ENCODE results near the gene COX4I1. TPM values are rescaled to one million over a fixed set of nuclear protein-coding genes. Genes with fewer than 3 reads are reported as not detected.

Gene COX4I1
- total RNA-seq = 100 to 1,000 TPM; 750 to 766 TPM
- 1,000 to 10,000 TPM; 1,212 to 1,344 (median 1,331) TPM for polyA plus RNA-seq
- 300 to 342 (median 325) reads per million in 6 experiments for total RNA-seq

DNA sequence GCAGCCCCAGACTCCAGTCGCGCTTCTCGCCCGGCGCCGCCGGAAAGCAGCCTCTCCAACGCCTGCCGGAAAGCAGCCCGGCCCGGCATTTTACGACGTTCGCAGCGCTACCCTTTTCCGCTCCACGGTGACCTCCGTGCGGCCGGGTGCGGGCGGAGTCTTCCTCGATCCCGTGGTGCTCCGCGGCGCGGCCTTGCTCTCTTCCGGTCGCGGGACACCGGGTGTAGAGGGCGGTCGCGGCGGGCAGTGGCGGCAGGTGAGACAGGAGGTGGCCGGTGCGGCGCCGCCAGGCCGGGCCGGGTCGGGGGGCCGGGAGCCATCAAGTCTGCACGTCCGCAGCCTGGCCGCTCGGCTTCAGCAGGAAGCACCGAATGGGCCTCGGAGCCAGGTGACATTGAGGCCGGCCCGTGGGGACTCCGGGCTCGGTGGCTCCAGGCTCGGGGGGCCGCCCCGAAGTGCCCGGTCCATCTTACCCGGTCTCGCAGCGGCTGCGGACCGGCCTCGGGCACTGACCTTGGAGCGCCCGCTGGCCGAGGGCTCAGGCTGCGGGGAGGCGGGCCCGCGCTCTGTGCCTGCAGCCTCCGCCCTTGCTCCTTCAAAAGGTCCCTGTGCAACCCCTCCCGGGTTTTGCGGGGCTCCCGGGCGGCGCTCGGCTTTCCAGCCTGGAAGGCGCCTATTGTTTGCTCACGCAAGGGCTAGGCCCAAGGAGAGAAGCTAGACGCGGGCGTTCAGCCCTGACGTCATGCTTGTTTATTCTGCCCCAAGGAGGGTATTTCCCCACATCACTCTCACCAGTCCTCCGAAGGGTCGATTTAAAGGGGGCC, at the start of gene COX4I1, which contains the start of gene EMC8:
TSS of gene COX4I1 (plus strand) at position 199 of the 824 bp plus-strand sequence. CDS start 1,511 bp downstream, outside the sequence.
TSS of gene EMC8 (minus strand) at position 48 of the 824 bp plus-strand sequence. CDS start 249 bp downstream, outside the sequence.
- Mint-ChIP-seq H3K36me3 (peaks cover 3 to 63% (median 17%) of the 10 kb centered on the region in 3 donors), H3K27ac (peak within 1 kb of the TSS; percentile 90 to 99 (median 96)), H3K27me3 (no peaks in the 10 kb centered on the region), H3K4me1 (peaks cover 38 to 76% (median 65%) of the 10 kb centered on the region in 4 donors), H3K4me3 (peak within 1 kb of the TSS; percentile 83 to 94 (median 89)), H3K9me3 (no peaks in the 10 kb centered on the region)
- ATAC-seq (peak; percentile 85 to 87), DNase-seq (peak; percentile 85 to 95 (median 90))
- POLR2A ChIA-PET = interaction anchor here (2.6 kb wide), 1 partner anchor 10 kb away, joined by 19 read pairs; no protein-coding TSS in a partner anchor

DNA sequence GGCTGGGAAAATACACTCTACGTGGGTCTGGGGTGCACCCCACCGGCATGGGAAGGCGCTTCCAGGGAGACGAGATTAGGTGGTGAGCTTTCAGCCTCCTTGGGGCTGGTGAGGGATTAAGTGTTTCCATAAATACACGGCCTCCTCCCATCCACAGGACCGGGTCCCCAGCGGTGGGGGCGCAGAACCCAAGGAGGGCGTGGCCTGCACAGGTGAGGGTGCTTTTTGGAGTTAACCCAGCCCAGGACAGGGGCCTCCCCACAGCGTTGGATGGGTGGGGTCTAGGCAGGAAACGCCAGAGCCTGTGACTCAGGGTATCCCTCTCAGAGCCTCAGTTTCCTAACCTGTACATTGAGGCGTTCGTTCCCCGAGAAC, 49.7 kb upstream of the COX4I1 start:
- ATAC-seq = peak; percentile 11 to 42
- peaks cover 1 to 25% (median 4%) of the 10 kb centered on the region in 5 donors for H3K27me3 Mint-ChIP-seq

DNA sequence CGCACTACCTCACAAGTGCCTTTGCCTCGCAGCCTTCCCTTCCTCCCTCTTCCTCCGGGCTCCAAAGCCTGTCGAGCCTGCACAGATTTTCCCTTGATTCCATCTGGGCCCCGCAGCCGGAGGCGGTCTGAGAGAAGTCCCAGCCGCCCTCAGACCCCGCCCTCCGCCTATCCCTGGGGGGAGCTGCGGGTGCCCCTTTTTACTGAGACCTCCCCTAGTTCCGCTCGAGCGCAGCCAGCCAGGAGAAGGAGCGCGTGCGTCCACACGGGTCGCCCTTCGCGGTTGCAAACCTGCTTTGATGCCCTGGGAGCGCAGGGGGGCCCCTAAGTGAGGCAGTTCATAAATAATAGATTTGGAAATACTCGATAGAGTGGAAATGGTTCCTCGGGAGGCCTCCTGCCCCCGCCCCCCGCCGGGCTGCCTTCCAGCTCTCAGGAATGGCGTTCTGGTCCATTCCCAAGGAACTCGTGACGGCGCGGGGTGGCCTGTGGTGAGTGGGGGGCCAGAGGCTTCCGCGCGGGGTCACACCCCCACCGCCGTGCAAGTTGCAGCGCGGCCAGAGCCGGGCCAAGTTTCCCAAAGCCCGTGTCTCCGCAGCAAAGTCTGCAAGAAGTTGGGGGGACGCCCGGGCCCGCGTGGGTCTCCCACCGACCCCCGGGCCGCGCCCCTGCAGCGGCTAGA, 49.2 kb upstream of the COX4I1 start:
- Mint-ChIP-seq H3K9me3 (no peaks in the 10 kb centered on the region), H3K4me3 (peak overlapping the region; percentile 86 to 98 (median 92)), H3K27me3 (peaks cover 1 to 25% (median 4%) of the 10 kb centered on the region in 5 donors), H3K36me3 (no peaks in the 10 kb centered on the region), H3K4me1 (peaks cover 4 to 53% (median 12%) of the 10 kb centered on the region in 4 donors), H3K27ac (peak overlapping the region in 5 of 10 donors; percentile 34 to 89 (median 82))
- peak in 8 of 10 donors; percentile 12 to 70 (median 30) for DNase-seq
- ATAC-seq = peak; percentile 66 to 74
- POLR2A ChIA-PET = interaction anchor here (1.2 to 3.3 kb wide), 3 partner anchors 11 to 39 kb away, joined by 3 to 25 read pairs (median 3); no protein-coding TSS in a partner anchor

More for the DNA sequence above, 49.7 kb upstream of the COX4I1 start:
- POLR2A ChIA-PET = interaction anchor here (1.2 to 3.3 kb wide), 2 partner anchors 14 to 40 kb away, joined by 3 to 25 read pairs; no protein-coding TSS in a partner anchor
- H3K27ac Mint-ChIP-seq = peak overlapping the region in 2 of 10 donors; percentile 88 to 89
- H3K4me3 Mint-ChIP-seq = peak overlapping the region; percentile 86 to 98 (median 92)
- peaks cover 4 to 53% (median 12%) of the 10 kb centered on the region in 4 donors for H3K4me1 Mint-ChIP-seq
- H3K36me3 Mint-ChIP-seq = no peaks in the 10 kb centered on the region
- no peaks in the 10 kb centered on the region for H3K9me3 Mint-ChIP-seq
- DNase-seq = peak in 1 of 10 donors; percentile 61

DNA sequence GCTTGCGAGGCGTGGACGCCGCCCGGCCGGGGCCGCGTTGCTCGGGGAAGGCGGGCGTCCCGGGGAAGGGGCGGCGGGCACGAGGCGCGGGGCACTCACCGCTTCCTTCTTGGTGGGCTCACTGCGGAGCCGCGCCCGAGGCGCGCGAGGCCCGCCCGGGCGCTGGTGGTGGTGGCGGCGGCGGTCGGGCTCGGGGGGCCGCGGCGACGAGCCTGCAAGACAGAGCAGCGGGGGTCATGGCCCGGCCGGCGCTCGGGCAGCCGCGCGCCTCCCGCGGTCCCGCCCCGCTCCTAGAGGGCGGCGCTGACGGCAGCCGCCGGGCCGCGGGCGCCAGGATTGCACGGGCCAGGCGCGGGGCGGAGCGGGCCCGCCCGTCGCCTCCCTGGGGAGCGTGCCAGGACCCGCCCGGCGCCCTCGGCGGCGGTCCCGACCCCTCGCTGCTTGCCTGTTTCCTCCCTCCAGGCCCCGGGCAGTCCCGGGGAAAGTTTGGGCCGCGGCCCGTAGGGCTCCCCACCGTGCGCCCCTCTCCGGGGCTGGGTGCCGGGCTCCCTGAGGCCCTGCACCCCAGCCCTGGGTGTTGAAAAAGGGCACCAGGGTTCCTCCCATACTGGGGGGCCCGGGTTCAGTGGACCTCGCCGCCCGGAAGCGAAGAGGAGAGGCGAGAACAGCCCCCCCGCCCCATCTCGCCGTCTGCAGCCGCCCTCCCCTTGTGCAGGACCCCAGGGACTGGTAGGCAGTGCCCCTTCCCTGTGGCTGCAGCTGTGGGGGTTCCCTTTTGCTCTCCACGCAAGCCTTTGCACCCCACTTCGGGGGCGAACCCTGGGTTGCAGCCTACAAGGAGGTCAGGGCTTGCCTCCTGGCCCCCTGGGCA, 48.4 kb upstream of the COX4I1 start, which contains the start of gene C16orf74:
TSS of gene C16orf74 (minus strand) at position 270 of the 871 bp plus-strand sequence. CDS start 15,879 bp downstream, outside the sequence.
- peak in 4 of 10 donors; percentile 15 to 60 (median 28) for DNase-seq
- peak; percentile 70 to 81 for ATAC-seq
- peak within 1 kb of the TSS in 6 of 10 donors; percentile 21 to 89 (median 82) for H3K27ac Mint-ChIP-seq
- H3K4me3 Mint-ChIP-seq = peak within 1 kb of the TSS; percentile 86 to 98 (median 92)
- H3K4me1 Mint-ChIP-seq = peaks cover 4 to 55% (median 12%) of the 10 kb centered on the region in 4 donors
- no peaks in the 10 kb centered on the region for H3K9me3 Mint-ChIP-seq
- H3K27me3 Mint-ChIP-seq = peaks cover 1 to 25% (median 4%) of the 10 kb centered on the region in 5 donors
- POLR2A ChIA-PET = interaction anchor here (0.6 to 3.3 kb wide), 4 partner anchors 11 to 38 kb away, joined by 3 to 25 read pairs (median 4); no protein-coding TSS in a partner anchor
- H3K36me3 Mint-ChIP-seq = no peaks in the 10 kb centered on the region

DNA sequence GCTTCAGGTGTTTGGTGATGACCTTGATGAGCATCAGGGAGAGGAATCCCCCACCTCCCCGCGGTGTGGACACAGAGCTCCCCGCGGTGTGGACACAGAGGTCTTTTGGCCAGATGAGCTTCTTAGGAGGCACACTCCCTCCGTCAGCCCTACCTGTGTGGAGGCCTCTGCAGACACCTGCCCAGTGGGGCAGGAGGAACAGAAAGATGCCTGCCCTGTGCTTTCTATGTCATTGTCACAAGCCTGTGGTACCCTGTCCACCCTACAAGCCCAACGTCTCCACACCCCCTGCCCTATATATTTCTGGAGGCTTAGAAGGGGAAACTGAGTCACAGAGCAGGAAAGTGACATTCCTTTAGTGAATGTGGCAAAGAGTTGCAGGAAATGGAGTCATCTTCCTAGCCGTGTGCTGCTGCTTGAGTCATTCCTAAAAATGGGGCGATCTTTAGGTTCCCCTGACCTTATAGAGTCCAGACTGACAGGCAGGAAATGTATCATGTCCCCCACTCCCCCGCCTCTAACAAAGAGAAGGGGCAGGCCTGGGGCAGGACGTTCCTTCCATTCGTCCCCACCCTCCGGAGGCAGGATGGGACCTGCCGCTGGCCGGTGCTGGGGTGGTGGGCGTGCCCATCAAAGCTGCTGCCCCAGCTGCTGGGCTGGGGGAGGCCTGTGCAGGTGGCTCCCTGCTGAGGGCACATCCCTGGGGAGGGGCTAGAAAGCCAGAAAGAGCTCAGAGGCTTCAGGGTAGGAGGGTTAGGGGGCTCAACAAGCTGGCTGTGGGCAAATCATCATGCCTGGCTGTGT, 47.6 kb upstream of the COX4I1 start:
- peak overlapping the region in 2 of 10 donors; percentile 11 to 21 for H3K27ac Mint-ChIP-seq
- DNase-seq (peak in 1 of 10 donors; percentile 15), ATAC-seq (no peak)
- no peaks in the 10 kb centered on the region for H3K9me3 Mint-ChIP-seq
- peaks cover 3 to 25% (median 4%) of the 10 kb centered on the region in 5 donors for H3K27me3 Mint-ChIP-seq
- POLR2A ChIA-PET = interaction anchor here (0.6 to 3.3 kb wide), 3 partner anchors 10 to 16 kb away, joined by 3 to 25 read pairs (median 4); no protein-coding TSS in a partner anchor
- peak overlapping the region; percentile 40 to 79 (median 60) for H3K4me3 Mint-ChIP-seq
- H3K4me1 Mint-ChIP-seq = peaks cover 4 to 58% (median 12%) of the 10 kb centered on the region in 4 donors
- H3K36me3 Mint-ChIP-seq = no peaks in the 10 kb centered on the region

DNA sequence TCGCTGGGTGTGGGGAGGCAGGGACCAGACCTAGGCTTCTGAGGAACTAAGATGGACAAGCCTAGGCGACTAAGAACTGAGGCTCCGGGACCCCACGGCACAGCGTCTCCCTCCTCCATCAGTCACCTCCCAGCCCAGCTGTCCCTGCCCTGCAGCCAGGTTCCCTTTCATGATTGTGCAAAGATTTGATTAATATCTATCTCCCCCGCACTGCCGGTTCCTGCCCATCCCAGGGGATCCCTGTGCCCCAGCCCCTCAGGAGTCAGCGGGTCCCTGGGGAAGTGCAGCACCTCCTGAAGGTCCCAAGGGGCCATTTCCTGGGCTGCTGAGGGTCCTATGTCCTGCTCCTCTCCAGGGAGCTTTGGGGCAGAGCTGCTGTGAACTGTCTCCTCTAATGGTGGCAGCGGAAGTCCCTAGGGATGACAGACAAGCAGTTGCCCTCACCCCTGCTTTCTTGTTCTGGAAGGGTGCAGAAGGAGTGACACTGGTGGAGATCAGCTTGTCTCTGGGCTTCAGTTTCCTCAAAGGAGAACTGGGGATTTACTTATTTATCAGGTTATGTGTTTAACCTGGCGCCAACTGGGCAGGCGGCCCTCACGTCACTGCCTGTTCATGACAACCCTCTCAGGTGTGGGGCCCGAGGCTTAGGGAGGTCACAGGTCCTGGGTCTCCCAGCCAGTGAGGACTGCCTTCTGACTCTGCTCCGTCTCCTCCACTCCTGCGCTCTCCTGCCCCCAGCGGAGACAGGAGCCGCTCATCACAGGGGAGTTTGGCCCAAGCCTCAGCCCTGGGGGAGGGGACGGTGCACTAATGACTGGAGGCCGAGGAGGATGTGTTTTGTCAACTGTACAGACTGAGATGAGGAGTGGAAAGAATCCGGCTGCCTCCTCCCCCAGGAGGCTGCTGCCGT, 46.7 kb upstream of the COX4I1 start:
- Mint-ChIP-seq H3K36me3 (no peaks in the 10 kb centered on the region), H3K27me3 (peaks cover 3 to 25% (median 6%) of the 10 kb centered on the region in 5 donors), H3K9me3 (no peaks in the 10 kb centered on the region), H3K4me1 (peaks cover 4 to 61% (median 12%) of the 10 kb centered on the region in 4 donors), H3K4me3 (peak overlapping the region in 3 of 10 donors; percentile 12 to 39 (median 22)), H3K27ac (no peak overlapping the region)
- POLR2A ChIA-PET = interaction anchor here (3.3 kb wide), 1 partner anchor 17 kb away, joined by 25 read pairs; no protein-coding TSS in a partner anchor
- DNase-seq (peak in 1 of 10 donors; percentile 49), ATAC-seq (no peak)

DNA sequence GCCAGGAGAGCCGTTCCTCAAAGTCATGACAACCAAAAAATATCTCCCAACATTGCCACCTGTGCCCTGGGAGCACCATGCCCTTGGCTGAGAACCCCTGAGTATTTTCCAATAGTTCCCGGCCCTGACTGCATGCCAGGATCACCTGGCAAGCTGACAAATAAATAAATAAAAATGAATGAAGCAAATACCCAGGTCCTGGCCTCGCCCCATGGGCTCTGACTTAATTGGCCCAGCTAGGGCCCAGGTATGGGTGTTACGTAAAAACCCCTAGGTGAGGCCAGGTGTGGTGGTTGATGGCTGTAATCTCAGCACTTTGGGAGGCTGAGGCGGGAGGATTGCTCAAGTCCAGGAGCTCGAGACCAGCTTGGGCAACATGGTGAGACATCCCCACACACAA, 45.9 kb upstream of the COX4I1 start:
- Mint-ChIP-seq H3K27ac (peak overlapping the region in 2 of 10 donors; percentile 18 to 28), H3K4me3 (peak overlapping the region in 2 of 10 donors; percentile 22 to 66), H3K36me3 (no peaks in the 10 kb centered on the region), H3K27me3 (peaks cover 3 to 29% (median 6%) of the 10 kb centered on the region in 5 donors), H3K4me1 (peaks cover 4 to 64% (median 12%) of the 10 kb centered on the region in 4 donors), H3K9me3 (no peaks in the 10 kb centered on the region)
- DNase-seq = no peak
- ATAC-seq = no peak
- POLR2A ChIA-PET = interaction anchor here (1.9 kb wide), 1 partner anchor 18 kb away, joined by 7 read pairs; no protein-coding TSS in a partner anchor

DNA sequence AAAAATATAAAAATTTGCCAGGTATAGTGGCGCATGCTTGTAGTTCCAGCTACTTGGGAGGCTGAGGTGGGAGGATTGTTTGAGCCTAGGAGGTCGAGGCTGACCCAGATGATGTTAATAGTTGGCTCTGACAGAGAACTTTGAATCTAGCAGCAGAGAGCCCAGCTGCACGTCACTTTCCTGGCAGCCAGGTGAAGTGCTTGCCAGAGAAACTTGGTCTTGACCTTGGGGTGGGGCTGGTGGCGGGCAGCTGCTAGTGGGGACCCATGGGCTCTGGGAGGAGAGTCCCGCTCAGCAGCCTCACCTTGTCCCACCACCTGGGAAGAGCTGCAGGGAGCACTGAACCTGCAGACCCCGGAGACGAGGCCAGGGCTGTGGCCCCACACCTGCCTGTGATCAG, 45.5 kb upstream of the COX4I1 start:
- Mint-ChIP-seq H3K36me3 (no peaks in the 10 kb centered on the region), H3K27ac (peak overlapping the region in 2 of 10 donors; percentile 28 to 72), H3K27me3 (peaks cover 3 to 33% (median 8%) of the 10 kb centered on the region in 5 donors), H3K4me1 (peaks cover 7 to 67% (median 15%) of the 10 kb centered on the region in 4 donors), H3K4me3 (no peak overlapping the region), H3K9me3 (no peaks in the 10 kb centered on the region)
- DNase-seq = no peak
- POLR2A ChIA-PET = interaction anchor here (0.7 to 1.9 kb wide), 3 partner anchors 18 to 23 kb away, joined by 3 to 7 read pairs (median 5); no protein-coding TSS in a partner anchor
- no peak for ATAC-seq

DNA sequence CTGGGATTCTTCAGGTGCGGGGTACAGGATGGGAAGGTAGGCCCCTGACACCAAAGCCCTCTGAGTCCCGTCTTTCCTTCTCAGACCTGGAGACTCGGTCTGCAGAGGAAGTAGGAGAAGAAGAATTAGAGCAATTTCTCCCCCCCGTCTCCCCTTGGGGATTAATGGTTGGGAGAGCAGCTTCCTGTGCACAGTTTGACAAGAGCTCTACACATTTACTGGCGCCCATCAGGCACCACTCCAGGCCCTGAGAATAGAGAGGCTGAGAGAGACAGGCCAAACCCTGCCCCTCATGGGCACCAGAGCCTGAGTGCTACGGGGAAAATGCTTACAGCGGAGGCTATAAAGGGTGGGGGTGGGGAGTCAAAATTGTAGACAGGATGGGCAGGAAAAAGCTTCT, 45.1 kb upstream of the COX4I1 start:
- peaks cover 10 to 71% (median 19%) of the 10 kb centered on the region in 4 donors for H3K4me1 Mint-ChIP-seq
- no peaks in the 10 kb centered on the region for H3K9me3 Mint-ChIP-seq
- DNase-seq = no peak
- peak overlapping the region in 1 of 10 donors; percentile 64 for H3K4me3 Mint-ChIP-seq
- H3K27ac Mint-ChIP-seq = peak overlapping the region in 2 of 10 donors; percentile 11 to 72
- POLR2A ChIA-PET = interaction anchor here (0.7 to 1.9 kb wide), 3 partner anchors 19 to 23 kb away, joined by 3 to 7 read pairs (median 5); no protein-coding TSS in a partner anchor
- H3K27me3 Mint-ChIP-seq = peaks cover 5 to 38% (median 12%) of the 10 kb centered on the region in 5 donors
- ATAC-seq = no peak
- no peaks in the 10 kb centered on the region for H3K36me3 Mint-ChIP-seq
